ENCODE data around the gene GFPT1.

- TF ChIP-seq POLR2A (IDR thresholded peaks at IDR 0.05; ENCODE audit: low read length), result no peak
- no peak for TF ChIP-seq GATA1 (IDR thresholded peaks at IDR 0.05; ENCODE audit: low read depth, low read length)
These were observed 38.2 kb downstream of the GFPT1 start for GRCh38 chr2:69348781-69349180.
